Loucy (cell line): ENCODE measurements around the gene LILRA1.

Source experiments
- EZH2phosphoT487 ChIP-seq: fragments of 200-600 bp; IDR thresholded peaks from 2 replicates; pipeline ENCODE4 v1.6.1; 2018; ENCODE audit warnings: antibody characterized with exemption, mild to moderate bottlenecking, moderate library complexity, borderline replicate concordance
- TF ChIP-seq, protein P1 (sequence below): fragments of 200-600 bp; sonication (generic); conservative IDR thresholded peaks from 2 replicates; pipeline ENCODE4 v1.5.1; 2014; ENCODE audit warnings: mild to moderate bottlenecking, antibody characterized with exemption, low read length

DNA sequence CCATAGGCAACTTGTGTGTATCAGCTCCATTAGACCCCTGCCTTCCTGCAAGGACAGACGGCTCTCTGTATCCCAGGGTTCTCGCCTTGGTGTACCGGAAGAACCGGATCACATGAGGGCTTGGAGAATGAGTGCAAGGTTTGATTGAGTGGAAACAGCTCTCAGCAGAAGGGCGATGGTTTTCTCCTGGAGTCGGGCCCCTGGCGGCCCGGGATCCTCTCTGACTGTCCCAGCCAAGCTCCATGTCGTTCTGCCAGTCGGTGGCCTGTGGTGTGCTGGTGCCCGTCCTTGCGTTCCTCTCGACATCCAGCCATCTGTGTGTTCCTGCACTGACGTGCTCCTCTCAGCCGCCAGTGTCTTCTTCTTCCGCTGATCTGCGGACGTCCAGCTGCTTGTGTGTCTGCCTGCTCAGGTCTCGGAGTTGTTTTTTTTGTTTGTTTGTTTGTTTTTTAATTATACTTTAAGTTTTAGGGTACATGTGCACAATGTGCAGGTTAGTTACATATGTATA, 53.0 kb downstream of the LILRA1 start:
- TF ChIP-seq, protein P1, sequence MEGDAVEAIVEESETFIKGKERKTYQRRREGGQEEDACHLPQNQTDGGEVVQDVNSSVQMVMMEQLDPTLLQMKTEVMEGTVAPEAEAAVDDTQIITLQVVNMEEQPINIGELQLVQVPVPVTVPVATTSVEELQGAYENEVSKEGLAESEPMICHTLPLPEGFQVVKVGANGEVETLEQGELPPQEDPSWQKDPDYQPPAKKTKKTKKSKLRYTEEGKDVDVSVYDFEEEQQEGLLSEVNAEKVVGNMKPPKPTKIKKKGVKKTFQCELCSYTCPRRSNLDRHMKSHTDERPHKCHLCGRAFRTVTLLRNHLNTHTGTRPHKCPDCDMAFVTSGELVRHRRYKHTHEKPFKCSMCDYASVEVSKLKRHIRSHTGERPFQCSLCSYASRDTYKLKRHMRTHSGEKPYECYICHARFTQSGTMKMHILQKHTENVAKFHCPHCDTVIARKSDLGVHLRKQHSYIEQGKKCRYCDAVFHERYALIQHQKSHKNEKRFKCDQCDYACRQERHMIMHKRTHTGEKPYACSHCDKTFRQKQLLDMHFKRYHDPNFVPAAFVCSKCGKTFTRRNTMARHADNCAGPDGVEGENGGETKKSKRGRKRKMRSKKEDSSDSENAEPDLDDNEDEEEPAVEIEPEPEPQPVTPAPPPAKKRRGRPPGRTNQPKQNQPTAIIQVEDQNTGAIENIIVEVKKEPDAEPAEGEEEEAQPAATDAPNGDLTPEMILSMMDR, result no peak
- no peak for TF ChIP-seq EZH2phosphoT487
